KBM-7 (cell line): ENCODE data around the gene CMBL.
"Not testable (repeated sequence)": the region's sequence is repeated elsewhere in the genome, so short reads cannot be mapped to it uniquely, and the experiment has no call there.

Source experiments
- DNase-seq: peaks from one replicate; pipeline ENCODE4 v3.0.0-alpha.2; 2015
- in situ Hi-C: fragments of 300-500 bp; cut with MboI; formaldehyde crosslinking; loops from 2 replicates; pipeline ENCODE4 v1.14.3; 2020; ENCODE audit warnings: low sequenced_read_pairs, low pct_unique_long_range_greater_than_20kb, mixed read lengths

Gene CMBL

GRCh38 chr5:10307206-10308148 lies at the start of gene CMBL:
Gene CMBL, minus strand, starts transcription at chr5:10307902. Its CDS starts 17,140 bp downstream, at chr5:10290762.
- in situ Hi-C loops, result no loop called here
- DNase-seq, result peak; percentile 83

GRCh38 chr5:10355071-10355889 lies 47.6 kb upstream of the CMBL start:
- in situ Hi-C loops, result no loop called here
- peak; percentile 54 for DNase-seq

- in situ Hi-C loops, result no loop called here
- peak; percentile 53 for DNase-seq
Measured at GRCh38 chr5:10354048-10354872, 46.6 kb upstream of the CMBL start.

GRCh38 chr5:10353241-10354047 lies 45.7 kb upstream of the CMBL start, which contains the start of gene MARCHF6:
Gene MARCHF6, plus strand, starts transcription at chr5:10353695. Its CDS starts 204 bp downstream, at chr5:10353899.
- in situ Hi-C loops, result no loop called here

GRCh38 chr5:10352430-10353240 lies 44.9 kb upstream of the CMBL start:
- DNase-seq, result peak; percentile 97

More at GRCh38 chr5:10353241-10354047, 45.7 kb upstream of the CMBL start, which contains the start of gene MARCHF6:
- DNase-seq, result peak; percentile 87

GRCh38 chr5:10351919-10352318 lies 44.2 kb upstream of the CMBL start:
- DNase-seq, result no peak
- in situ Hi-C loops, result no loop called here

More at GRCh38 chr5:10352430-10353240, 44.9 kb upstream of the CMBL start:
- in situ Hi-C loops, result no loop called here

GRCh38 chr5:10351199-10351905 lies 43.6 kb upstream of the CMBL start:
- in situ Hi-C loops, result no loop called here
- DNase-seq, result no peak

GRCh38 chr5:10348258-10348657 lies 40.6 kb upstream of the CMBL start:
- no peak for DNase-seq
- in situ Hi-C loops, result no loop called here

- DNase-seq, in situ Hi-C loops: not testable (repeated sequence)
Measured at GRCh38 chr5:10344461-10345106, 36.9 kb upstream of the CMBL start.

- in situ Hi-C loops, result no loop called here
- DNase-seq, result no peak
Measured at GRCh38 chr5:10343486-10343885, 35.8 kb upstream of the CMBL start.

GRCh38 chr5:10339958-10340357 lies 32.3 kb upstream of the CMBL start:
- no peak for DNase-seq
- in situ Hi-C loops, result no loop called here

- in situ Hi-C loops, result no loop called here
- DNase-seq, result no peak
Measured at GRCh38 chr5:10339058-10339811, 31.5 kb upstream of the CMBL start.

GRCh38 chr5:10338686-10339057 lies 31.0 kb upstream of the CMBL start:
- in situ Hi-C loops, result no loop called here
- no peak for DNase-seq

- in situ Hi-C loops, result no loop called here
- no peak for DNase-seq
Measured at GRCh38 chr5:10337986-10338385, 30.3 kb upstream of the CMBL start.

GRCh38 chr5:10337107-10337506 lies 29.4 kb upstream of the CMBL start:
- in situ Hi-C loops, result no loop called here
- DNase-seq, result no peak
